Keratinocyte (primary cell): ENCODE measurements around the gene PIAS1. TPM values are rescaled to one million over a fixed set of nuclear protein-coding genes. Genes with fewer than 3 reads are reported as not detected.

Source experiments
- DNase-seq: peaks from one replicate; pipeline ENCODE4 v3.0.0-alpha.2; 2011; ENCODE audit warnings: low read depth, missing footprints, low spot score
- FAIRE-seq: peaks from 2 replicates; lab custom pipeline; 2011; peaks lifted over from hg19 to GRCh38; lab: Jason Lieb, UNC
- H2AFZ ChIP-seq: 2 replicates; pipeline ENCODE4 v1.6.0; 2012; ENCODE audit warnings: low read length, control low read depth, inconsistent platforms; ENCODE audit not compliant: control insufficient read depth
- H3K27ac ChIP-seq: 2 replicates; pipeline ENCODE4 v1.5.1; 2011; ENCODE audit warnings: low read length; ENCODE audit not compliant: control insufficient read depth, insufficient read depth
- H3K27me3 ChIP-seq: 3 replicates; pipeline ENCODE4 v1.6.0; 2011; ENCODE audit warnings: low read length; ENCODE audit not compliant: control insufficient read depth, insufficient read depth; ENCODE audit errors: extremely low read depth
- H3K36me3 ChIP-seq, 2 experiments: 2 replicates in 1 of 2; 3 replicates in 1 of 2; pipeline ENCODE4 v1.5.1; 2011; ENCODE audit warnings: low read length in 2 of 2, mild to moderate bottlenecking in 1 of 2; ENCODE audit not compliant: control insufficient read depth in 2 of 2, insufficient read depth in 2 of 2; ENCODE audit errors: extremely low read depth in 1 of 2
- H3K4me1 ChIP-seq: 3 replicates; pipeline ENCODE4 v1.5.1; 2011; ENCODE audit warnings: low read length; ENCODE audit not compliant: control insufficient read depth, insufficient read depth; ENCODE audit errors: extremely low read depth
- H3K4me2 ChIP-seq: 3 replicates; pipeline ENCODE4 v1.6.0; 2011; ENCODE audit warnings: low read depth, low read length; ENCODE audit not compliant: control insufficient read depth, insufficient read depth; ENCODE audit errors: extremely low read depth
- H3K4me3 ChIP-seq, 3 experiments: fragments of 200-600 bp in 1 of 3; sonication (generic) in 1 of 3; 2 replicates in 2 of 3; 3 replicates in 1 of 3; pipeline ENCODE4 v1.5.1; 2011 to 2016; ENCODE audit warnings: low read length in 3 of 3, mild to moderate bottlenecking in 3 of 3, control low read depth in 2 of 3, inconsistent platforms in 1 of 3, low read depth in 1 of 3, mixed read lengths in 1 of 3, mixed run types in 1 of 3, moderate library complexity in 1 of 3; ENCODE audit not compliant: control insufficient read depth in 2 of 3, insufficient read depth in 2 of 3; ENCODE audit errors: extremely low read depth in 1 of 3
- H3K79me2 ChIP-seq: 2 replicates; pipeline ENCODE4 v1.6.0; 2012; ENCODE audit warnings: low read length; ENCODE audit not compliant: control insufficient read depth, insufficient read depth
- H3K9ac ChIP-seq: 3 replicates; pipeline ENCODE4 v1.6.0; 2011; ENCODE audit warnings: low read length; ENCODE audit not compliant: control insufficient read depth, insufficient read depth; ENCODE audit errors: extremely low read depth
- H3K9me1 ChIP-seq: 3 replicates; pipeline ENCODE4 v1.6.0; 2011; ENCODE audit warnings: low read length; ENCODE audit not compliant: control insufficient read depth, insufficient read depth; ENCODE audit errors: extremely low read depth
- H3K9me3 ChIP-seq: 2 replicates; pipeline ENCODE4 v1.5.1; 2012; ENCODE audit warnings: low read depth, low read length; ENCODE audit not compliant: control insufficient read depth
- H4K20me1 ChIP-seq: 3 replicates; pipeline ENCODE4 v1.6.0; 2011; ENCODE audit warnings: low read length; ENCODE audit not compliant: control insufficient read depth, insufficient read depth; ENCODE audit errors: extremely low read depth
- CTCF ChIP-seq, 3 experiments: IDR thresholded peaks in 1 of 3; conservative IDR thresholded peaks in 1 of 3; optimal IDR thresholded peaks in 1 of 3; 2 replicates in 2 of 3; 3 replicates in 1 of 3; pipeline versions ENCODE3 to v1.5.1; 2011; ENCODE audit warnings: low read length in 3 of 3, mild to moderate bottlenecking in 3 of 3, moderate library complexity in 2 of 3, control low read depth in 1 of 3, inconsistent platforms in 1 of 3; ENCODE audit not compliant: insufficient read depth in 2 of 3; ENCODE audit errors: extremely low read depth in 1 of 3
- EZH2 ChIP-seq: IDR thresholded peaks from one replicate; pipeline ENCODE4 v1.6.1; 2012; ENCODE audit warnings: inconsistent platforms, mild to moderate bottlenecking, low read length, moderate library complexity
- dilution Hi-C: fragments of 300-500 bp; cut with MboI; formaldehyde crosslinking; loops from one replicate; pipeline ENCODE4 v1.7.0; 2020; ENCODE audit warnings: low sequenced_read_pairs; ENCODE audit not compliant: extremely low pct_ligation_motif_present
- polyA plus RNA-seq, 5 experiments: library from polyadenylated mRNA; depleted of rRNA in 3 of 5; stranded (reverse) in 3 of 5; stranded (forward) in 1 of 5; unstranded in 1 of 5; fragments of >200 nt; gene quantifications; 1 replicate in 1 of 5; 2 replicates in 3 of 5; 3 replicates in 1 of 5; pipeline versions ENCODE4 v1.2.1 to v1.2.3, GENCODE V29; 2011 to 2012; ENCODE audit warnings: missing spikeins in 2 of 5, low read depth in 1 of 5, low replicate concordance in 1 of 5

Gene PIAS1
- polyA plus RNA-seq, 1 donor (not counting 4 experiments of a cell fraction or from before 2014, with no cell fraction given), result 58.2 TPM

GRCh38 chr15:68150187-68150586 is 96.1 kb downstream of the PIAS1 start:
- FAIRE-seq (no peak), DNase-seq (no peak)
- Histone ChIP-seq H3K27ac (no peak overlapping the region), H3K4me2 (no peak overlapping the region), H2AFZ (no peak overlapping the region), H3K9me1 (no peaks in the 10 kb centered on the region), H3K79me2 (no peaks in the 10 kb centered on the region), H3K27me3 (no peaks in the 10 kb centered on the region), H3K4me1 (peaks cover 8% of the 10 kb centered on the region), H3K4me3 (no peak overlapping the region), H3K9ac (no peak overlapping the region), H4K20me1 (no peaks in the 10 kb centered on the region), H3K9me3 (no peaks in the 10 kb centered on the region), H3K36me3 (peaks cover 0 to 2% of the 10 kb centered on the region in 2 experiments)
- dilution Hi-C loops, result no loop called here
- TF ChIP-seq CTCF (optimal IDR thresholded peaks at IDR 0.05 in 1 of 3, IDR thresholded peaks at IDR 0.05 in 1 of 3, conservative IDR thresholded peaks at IDR 0.05 in 1 of 3; ENCODE audit: extremely low read depth in 1 of 3, insufficient read depth in 2 of 3, low read length in 3 of 3) (no peak), EZH2 (no peak)

DNA sequence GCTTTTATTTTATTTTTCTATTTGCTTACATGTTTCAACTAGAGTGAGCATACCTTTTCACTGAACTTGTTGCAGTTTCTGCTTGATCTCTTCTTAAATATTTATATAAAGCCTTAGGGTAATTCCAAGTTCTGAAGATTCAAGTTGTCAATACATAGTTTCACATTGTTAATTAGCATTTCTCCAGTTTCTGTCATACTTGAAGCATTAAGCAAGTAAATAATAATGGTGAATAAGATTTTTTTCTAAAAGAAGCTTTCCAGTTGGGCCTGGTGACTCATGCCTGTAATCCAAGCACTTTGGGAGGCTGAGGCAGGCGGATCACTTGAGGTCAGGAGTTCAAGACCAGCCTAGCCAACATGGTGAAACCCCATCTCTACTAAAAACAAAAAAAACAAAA is 97.2 kb downstream of the PIAS1 start:
- DNase-seq, result no peak
- peaks cover 3 to 6% of the 10 kb centered on the region in 2 experiments for H3K36me3 ChIP-seq

More for the DNA sequence above, 97.2 kb downstream of the PIAS1 start:
- Histone ChIP-seq H3K27me3 (no peaks in the 10 kb centered on the region), H3K4me2 (no peak overlapping the region), H3K27ac (no peak overlapping the region), H3K9me1 (no peaks in the 10 kb centered on the region), H4K20me1 (no peaks in the 10 kb centered on the region), H3K4me3 (no peak overlapping the region), H3K9me3 (no peaks in the 10 kb centered on the region), H3K79me2 (no peaks in the 10 kb centered on the region), H2AFZ (no peak overlapping the region), H3K4me1 (peaks cover 8% of the 10 kb centered on the region), H3K9ac (no peak overlapping the region)
- dilution Hi-C loops, result no loop called here
- no peak for FAIRE-seq
- TF ChIP-seq CTCF (optimal IDR thresholded peaks at IDR 0.05 in 1 of 3, IDR thresholded peaks at IDR 0.05 in 1 of 3, conservative IDR thresholded peaks at IDR 0.05 in 1 of 3; ENCODE audit: extremely low read depth in 1 of 3, insufficient read depth in 2 of 3, low read length in 3 of 3) (no peak), EZH2 (no peak)
